Hematopoietic multipotent progenitor cell treated with erythropoietin and hydrocortisone succinate and interleukin-3 and kit ligand, for 17 days (in vitro differentiated cells): Measurements from ENCODE around the gene THRB.
"Not testable (repeated sequence)": the region's sequence is repeated elsewhere in the genome, so short reads cannot be mapped to it uniquely, and the experiment has no call there.

ENCODE experiments used
- DNase-seq: peaks from one replicate; pipeline ENCODE4 v3.0.0-alpha.2; 2015; ENCODE audit warnings: low spot score

The THRB gene

GRCh38 chr3:24096695-24097290, 397.9 kb downstream of the THRB start:
- no peak for DNase-seq

- DNase-seq = no peak
Observed at GRCh38 chr3:24096271-24096670, 398.4 kb downstream of the THRB start.

- DNase-seq = not testable (repeated sequence)
Observed at GRCh38 chr3:24094818-24095217, 399.8 kb downstream of the THRB start.

- peak; percentile 21 for DNase-seq
Observed at GRCh38 chr3:24088782-24089181, 405.9 kb downstream of the THRB start.

- DNase-seq = no peak
Observed at GRCh38 chr3:24087469-24087868, 407.2 kb downstream of the THRB start.

GRCh38 chr3:24086617-24087404, 407.8 kb downstream of the THRB start:
- no peak for DNase-seq

- no peak for DNase-seq
Observed at GRCh38 chr3:24086206-24086605, 408.4 kb downstream of the THRB start.

- DNase-seq = no peak
Observed at GRCh38 chr3:24072193-24072592, 422.5 kb downstream of the THRB start.

- no peak for DNase-seq
Observed at GRCh38 chr3:24069045-24069444, 425.6 kb downstream of the THRB start.

GRCh38 chr3:24067483-24067882, 427.2 kb downstream of the THRB start:
- DNase-seq = peak; percentile 15
